ENCODE measurements around the gene WDR11. TPM values are rescaled to one million over a fixed set of nuclear protein-coding genes. Genes with fewer than 3 reads are reported as not detected.

The WDR11 gene
- total RNA-seq, 1 donor: 87.2 TPM

DNA sequence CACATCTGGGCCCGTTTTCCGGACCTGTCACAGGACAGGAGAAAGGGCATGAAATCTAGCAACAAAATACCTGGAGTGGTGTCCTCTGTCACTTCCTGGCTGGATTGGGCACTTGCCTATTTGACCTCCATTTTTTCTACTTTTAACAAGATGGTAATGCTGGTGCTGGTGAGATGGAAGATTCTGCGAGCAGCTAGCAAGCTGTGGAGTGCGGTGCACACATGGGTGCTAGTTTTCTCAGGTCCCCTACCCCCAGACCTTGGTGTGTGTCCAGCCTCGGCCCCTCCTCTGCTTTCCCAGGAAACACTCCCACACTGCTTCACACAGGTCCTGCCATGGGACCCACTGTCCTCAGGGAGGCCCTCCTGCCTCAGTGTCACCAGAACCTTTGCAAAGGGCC lies 87.7 kb downstream of the WDR11 start:
- no peaks in the 10 kb centered on the region for H4K20me1 ChIP-seq (ENCODE audit: insufficient read depth, low read length)
- H3K4me1 ChIP-seq (ENCODE audit: insufficient read depth, low read length): peaks cover 4% of the 10 kb centered on the region
- TF ChIP-seq, protein P1, sequence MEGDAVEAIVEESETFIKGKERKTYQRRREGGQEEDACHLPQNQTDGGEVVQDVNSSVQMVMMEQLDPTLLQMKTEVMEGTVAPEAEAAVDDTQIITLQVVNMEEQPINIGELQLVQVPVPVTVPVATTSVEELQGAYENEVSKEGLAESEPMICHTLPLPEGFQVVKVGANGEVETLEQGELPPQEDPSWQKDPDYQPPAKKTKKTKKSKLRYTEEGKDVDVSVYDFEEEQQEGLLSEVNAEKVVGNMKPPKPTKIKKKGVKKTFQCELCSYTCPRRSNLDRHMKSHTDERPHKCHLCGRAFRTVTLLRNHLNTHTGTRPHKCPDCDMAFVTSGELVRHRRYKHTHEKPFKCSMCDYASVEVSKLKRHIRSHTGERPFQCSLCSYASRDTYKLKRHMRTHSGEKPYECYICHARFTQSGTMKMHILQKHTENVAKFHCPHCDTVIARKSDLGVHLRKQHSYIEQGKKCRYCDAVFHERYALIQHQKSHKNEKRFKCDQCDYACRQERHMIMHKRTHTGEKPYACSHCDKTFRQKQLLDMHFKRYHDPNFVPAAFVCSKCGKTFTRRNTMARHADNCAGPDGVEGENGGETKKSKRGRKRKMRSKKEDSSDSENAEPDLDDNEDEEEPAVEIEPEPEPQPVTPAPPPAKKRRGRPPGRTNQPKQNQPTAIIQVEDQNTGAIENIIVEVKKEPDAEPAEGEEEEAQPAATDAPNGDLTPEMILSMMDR (IDR thresholded peaks at IDR 0.05; ENCODE audit: extremely low read depth, low read depth, low read length): no peak
- no peak overlapping the region for H3K4me2 ChIP-seq (ENCODE audit: insufficient read depth, low read length)
- H3K4me3 ChIP-seq (ENCODE audit: insufficient read depth, low read length): no peak overlapping the region
- no peak overlapping the region for H2AFZ ChIP-seq (ENCODE audit: low read length)
- no peak overlapping the region for H3K27ac ChIP-seq (ENCODE audit: low read depth, low read length)
- H3K27me3 ChIP-seq (ENCODE audit: insufficient read depth, low read length): no peaks in the 10 kb centered on the region
- no peaks in the 10 kb centered on the region for H3K36me3 ChIP-seq (ENCODE audit: insufficient read depth, low read length)
- DNase-seq (ENCODE audit: insufficient read length, low spot score, missing footprints): no peak
- H3K9me3 ChIP-seq (ENCODE audit: low read depth, low read length): no peaks in the 10 kb centered on the region
- no peaks in the 10 kb centered on the region for H3K79me2 ChIP-seq (ENCODE audit: insufficient read depth, low read length)

DNA sequence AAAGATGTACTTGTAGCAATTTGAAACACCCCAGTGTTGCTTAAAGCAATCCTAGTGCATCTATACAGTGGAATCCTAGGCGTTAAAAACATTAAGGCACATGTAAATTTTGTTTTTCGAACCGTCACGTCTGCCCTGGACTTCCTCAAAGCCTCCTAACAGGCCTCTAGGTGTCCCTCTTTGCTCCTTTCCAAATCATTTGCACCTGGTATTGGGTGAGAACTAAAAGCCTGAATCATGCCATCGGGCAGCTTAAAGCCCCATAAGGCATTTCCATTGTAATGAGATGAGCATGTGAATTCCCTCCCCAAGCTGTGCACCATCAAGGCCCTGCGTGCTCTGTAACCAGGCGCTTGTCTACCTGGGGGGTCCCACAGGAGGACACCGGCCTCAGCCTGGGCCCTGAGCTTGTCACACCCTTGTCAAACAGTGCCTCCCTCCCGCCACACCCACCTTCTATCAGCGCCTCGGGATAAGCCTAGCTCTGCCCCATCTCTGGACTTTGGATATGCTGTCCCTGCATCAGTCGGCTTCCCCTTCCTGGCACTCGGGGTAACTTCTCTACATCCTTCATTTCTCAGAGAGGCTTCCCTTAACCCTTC lies 89.2 kb downstream of the WDR11 start:
- no peak for DNase-seq (ENCODE audit: insufficient read length, low spot score, missing footprints)
- Histone ChIP-seq H2AFZ (ENCODE audit: low read length) (no peak overlapping the region), H4K20me1 (ENCODE audit: insufficient read depth, low read length) (no peaks in the 10 kb centered on the region), H3K27me3 (ENCODE audit: insufficient read depth, low read length) (no peaks in the 10 kb centered on the region), H3K4me2 (ENCODE audit: insufficient read depth, low read length) (no peak overlapping the region), H3K9me3 (ENCODE audit: low read depth, low read length) (no peaks in the 10 kb centered on the region), H3K36me3 (ENCODE audit: insufficient read depth, low read length) (no peaks in the 10 kb centered on the region), H3K4me3 (ENCODE audit: insufficient read depth, low read length) (no peak overlapping the region), H3K79me2 (ENCODE audit: insufficient read depth, low read length) (no peaks in the 10 kb centered on the region), H3K4me1 (ENCODE audit: insufficient read depth, low read length) (peaks cover 4% of the 10 kb centered on the region), H3K27ac (ENCODE audit: low read depth, low read length) (no peak overlapping the region)
- TF ChIP-seq, protein P1 (IDR thresholded peaks at IDR 0.05; ENCODE audit: extremely low read depth, low read depth, low read length): no peak

DNA sequence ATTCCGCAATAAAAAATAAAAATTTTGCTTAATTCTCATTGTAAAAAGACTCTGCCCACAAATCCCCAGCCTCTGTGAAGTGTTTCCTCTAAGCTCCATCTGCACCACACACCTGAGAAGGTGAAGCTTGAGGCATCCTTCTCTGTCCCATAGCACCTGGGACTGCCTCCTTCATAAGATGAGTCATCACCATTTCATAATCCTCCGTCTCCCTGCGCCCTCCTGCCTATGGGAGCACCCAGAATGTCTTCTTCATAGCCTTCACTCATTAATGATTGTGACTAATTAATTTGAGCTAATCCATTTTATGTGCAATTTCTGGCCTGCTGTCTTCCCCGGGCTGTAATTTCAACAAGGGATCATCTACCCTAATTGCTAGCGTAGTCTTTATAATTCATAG lies 90.3 kb downstream of the WDR11 start:
- no peak overlapping the region for H3K27ac ChIP-seq (ENCODE audit: low read depth, low read length)
- no peaks in the 10 kb centered on the region for H3K79me2 ChIP-seq (ENCODE audit: insufficient read depth, low read length)
- peaks cover 4% of the 10 kb centered on the region for H3K4me1 ChIP-seq (ENCODE audit: insufficient read depth, low read length)
- no peaks in the 10 kb centered on the region for H4K20me1 ChIP-seq (ENCODE audit: insufficient read depth, low read length)
- DNase-seq (ENCODE audit: insufficient read length, low spot score, missing footprints): no peak
- no peaks in the 10 kb centered on the region for H3K36me3 ChIP-seq (ENCODE audit: insufficient read depth, low read length)
- no peak overlapping the region for H2AFZ ChIP-seq (ENCODE audit: low read length)
- no peaks in the 10 kb centered on the region for H3K27me3 ChIP-seq (ENCODE audit: insufficient read depth, low read length)
- no peaks in the 10 kb centered on the region for H3K9me3 ChIP-seq (ENCODE audit: low read depth, low read length)
- no peak overlapping the region for H3K4me3 ChIP-seq (ENCODE audit: insufficient read depth, low read length)
- TF ChIP-seq, protein P1 (IDR thresholded peaks at IDR 0.05; ENCODE audit: extremely low read depth, low read depth, low read length): no peak
- H3K4me2 ChIP-seq (ENCODE audit: insufficient read depth, low read length): no peak overlapping the region

DNA sequence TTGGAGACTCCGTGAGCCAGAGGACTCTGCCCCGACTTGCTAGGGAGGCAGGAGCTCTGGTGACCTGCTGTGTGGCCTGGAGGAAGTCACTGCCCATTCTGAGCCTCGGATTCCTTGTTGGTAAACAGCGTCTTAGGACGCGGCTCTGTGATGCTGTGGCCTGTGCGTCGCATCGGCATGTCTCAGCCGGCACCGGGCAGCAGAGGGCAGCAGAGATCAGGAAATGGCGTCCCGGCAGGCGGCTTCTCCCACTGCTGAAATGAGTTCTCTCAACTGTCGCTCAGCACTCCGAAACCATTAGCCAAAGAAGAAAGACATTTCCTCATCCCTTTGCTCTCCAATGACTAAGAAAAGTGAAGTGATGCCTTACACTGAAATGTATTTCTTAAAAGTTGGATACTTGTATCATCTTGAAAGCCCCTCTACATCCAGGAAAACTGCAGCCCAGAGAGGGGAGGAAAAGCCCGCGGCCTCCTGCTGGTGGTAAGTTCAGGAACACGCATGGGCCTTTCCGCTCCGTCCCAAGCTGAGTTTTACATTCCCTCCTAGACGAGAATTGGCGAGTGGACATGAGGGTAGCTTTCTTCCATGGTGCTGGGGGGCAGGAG lies 91.7 kb downstream of the WDR11 start:
- no peak overlapping the region for H3K27ac ChIP-seq (ENCODE audit: low read depth, low read length)
- H2AFZ ChIP-seq (ENCODE audit: low read length): peak overlapping the region; percentile 98
- no peaks in the 10 kb centered on the region for H4K20me1 ChIP-seq (ENCODE audit: insufficient read depth, low read length)
- TF ChIP-seq, protein P1 (IDR thresholded peaks at IDR 0.05; ENCODE audit: extremely low read depth, low read depth, low read length): peak; percentile 86
- peak overlapping the region; percentile 48 for H3K4me3 ChIP-seq (ENCODE audit: insufficient read depth, low read length)
- peaks cover 4% of the 10 kb centered on the region for H3K4me1 ChIP-seq (ENCODE audit: insufficient read depth, low read length)
- H3K36me3 ChIP-seq (ENCODE audit: insufficient read depth, low read length): no peaks in the 10 kb centered on the region
- peak; percentile 98 for DNase-seq (ENCODE audit: insufficient read length, low spot score, missing footprints)
- no peaks in the 10 kb centered on the region for H3K79me2 ChIP-seq (ENCODE audit: insufficient read depth, low read length)
- no peaks in the 10 kb centered on the region for H3K9me3 ChIP-seq (ENCODE audit: low read depth, low read length)
- H3K27me3 ChIP-seq (ENCODE audit: insufficient read depth, low read length): no peaks in the 10 kb centered on the region
- H3K4me2 ChIP-seq (ENCODE audit: insufficient read depth, low read length): peak overlapping the region; percentile 76

Measured in osteoblast (primary cell).